ENCODE measurements around the gene INO80.

DNA sequence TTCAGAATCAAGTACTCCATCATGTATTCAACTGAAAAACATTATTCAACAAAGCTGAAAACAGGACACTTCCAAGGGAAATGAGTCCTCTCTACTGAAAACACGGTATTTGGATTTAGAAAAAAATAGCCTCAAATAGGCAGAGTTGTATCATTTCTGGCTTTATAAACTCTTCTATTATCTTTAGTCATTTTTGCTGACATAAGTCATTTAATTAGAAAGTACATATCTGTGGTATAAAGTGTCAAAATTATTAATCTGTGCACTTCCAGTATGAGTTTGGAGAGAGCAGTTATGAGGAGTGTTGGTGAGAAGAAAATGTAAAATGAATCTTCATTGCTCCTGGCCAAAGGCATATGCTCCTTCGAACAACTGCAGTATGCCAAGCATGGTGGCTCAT lies 59.3 kb downstream of the INO80 start:
- no peak for TF ChIP-seq POLR2A (IDR thresholded peaks at IDR 0.05)
- no peak for TF ChIP-seq CTCF (IDR thresholded peaks at IDR 0.05)
- no peak for TF ChIP-seq POLR2AphosphoS5 (IDR thresholded peaks at IDR 0.05)
